Panc1 (cell line): ENCODE results near the gene PRDM2. TPM values are rescaled to one million over a fixed set of nuclear protein-coding genes. Genes with fewer than 3 reads are reported as not detected.

Source experiments
- ATAC-seq: fragments of 200-7000 bp; cut with Tn5 transposase; 2 replicates; pipeline ENCODE4 v1.9.1; 2020; ENCODE audit warnings: mild to moderate bottlenecking, moderate library complexity
- BruUV-seq: library from RNA; stranded (reverse); fragments of 400-500 nt; replicated peaks from 2 replicates; lab custom pipeline; 2021; lab: Mats Ljungman, UMichigan
- CTCF ChIA-PET: fragments of 300-600 bp; sonication (Branson Sonifier 250); formaldehyde crosslinking; loops from one replicate; lab custom pipeline; 2022; ENCODE audit warnings: antibody characterized with exemption; lab: Charles Lee
- POLR2A ChIA-PET: fragments of 300-600 bp; sonication (Branson Sonifier 250); formaldehyde crosslinking; loops from one replicate; lab custom pipeline; 2022; ENCODE audit warnings: antibody characterized with exemption; lab: Charles Lee
- DNase-seq: peaks from one replicate; pipeline ENCODE4 v3.0.0-alpha.2; 2010; ENCODE audit warnings: low read depth, low spot score
- H3K27ac ChIP-seq: 2 replicates; pipeline ENCODE4 v1.5.1; 2011; ENCODE audit warnings: mild to moderate bottlenecking, low read length, inconsistent platforms
- H3K27me3 ChIP-seq: fragments of 200-500 bp; sonication (Bioruptor generic); 2 replicates; pipeline ENCODE4 v1.6.0; 2014; ENCODE audit warnings: low read length, inconsistent platforms; ENCODE audit not compliant: control insufficient read depth, insufficient read depth
- H3K36me3 ChIP-seq: fragments of 200-500 bp; sonication (Bioruptor generic); 2 replicates; pipeline ENCODE4 v1.5.1; 2014; ENCODE audit warnings: inconsistent platforms, mild to moderate bottlenecking, low read length, moderate library complexity; ENCODE audit not compliant: control insufficient read depth, insufficient read depth
- H3K4me1 ChIP-seq: 2 replicates; pipeline ENCODE4 v1.5.1; 2011; ENCODE audit warnings: inconsistent platforms, mild to moderate bottlenecking, low read length, moderate library complexity; ENCODE audit not compliant: control insufficient read depth, insufficient read depth
- H3K4me3 ChIP-seq, 2 experiments: 2 replicates each; pipeline ENCODE4 v1.5.1; 2011 to 2012; ENCODE audit warnings: low read depth in 2 of 2, low read length in 2 of 2, mild to moderate bottlenecking in 2 of 2, inconsistent platforms in 1 of 2, moderate library complexity in 1 of 2
- H3K9me3 ChIP-seq: fragments of 200-500 bp; sonication (Bioruptor generic); 2 replicates; pipeline ENCODE4 v1.5.1; 2014; ENCODE audit warnings: low read depth, mild to moderate bottlenecking, inconsistent platforms, low read length, moderate library complexity; ENCODE audit not compliant: control insufficient read depth, insufficient read depth
- CTCF ChIP-seq: fragments of 450-650 bp; IDR thresholded peaks from 2 replicates; pipeline ENCODE4 v1.5.1; 2017; ENCODE audit warnings: mild to moderate bottlenecking
- POLR2AphosphoS5 ChIP-seq: IDR thresholded peaks from 2 replicates; pipeline ENCODE4 v1.6.1; 2012; ENCODE audit warnings: mild to moderate bottlenecking, low read depth, low read length, moderate library complexity
- REST ChIP-seq, 2 experiments: IDR thresholded peaks; 2 replicates each; pipeline ENCODE4 v1.6.1; 2011 to 2012; ENCODE audit warnings: low read depth in 2 of 2, control low read depth in 1 of 2, low read length in 1 of 2, mild to moderate bottlenecking in 1 of 2, moderate library complexity in 1 of 2; ENCODE audit not compliant: insufficient read depth in 1 of 2
- SIN3A ChIP-seq: IDR thresholded peaks from 2 replicates; pipeline ENCODE4 v1.6.1; 2012; ENCODE audit warnings: low read depth, mild to moderate bottlenecking, low read length, moderate library complexity, borderline replicate concordance; ENCODE audit not compliant: insufficient read depth
- TCF7L2 ChIP-seq: IDR thresholded peaks from 2 replicates; pipeline ENCODE4 v1.6.1; 2011; ENCODE audit warnings: mild to moderate bottlenecking, low read depth, low read length, inconsistent platforms
- in situ Hi-C: cut with HindIII; loops from 2 replicates; pipeline ENCODE4 v1.10.0; 2016; ENCODE audit warnings: low sequenced_read_pairs, low pct_unique_long_range_greater_than_20kb
- intact Hi-C: fragments of 100-400 bp; cut with micrococcal nuclease; formaldehyde crosslinking; loops from one replicate; pipeline ENCODE4 v1.10.0; 2022; ENCODE audit not compliant: unreplicated experiment
- total RNA-seq: library from RNA; stranded (reverse); gene quantifications from one replicate; pipeline ENCODE4 v1.2.1, GENCODE V29; 2021; ENCODE audit not compliant: unreplicated experiment

PRDM2 gene
- total RNA-seq, 1 experiment from 2014 or later = 40.3 TPM

- ChIA-PET CTCF (no interaction called here), POLR2A (no interaction called here)
- in situ Hi-C loops (no loop called here), intact Hi-C loops (no loop called here)
- DNase-seq (no peak), ATAC-seq (no peak)
- Histone ChIP-seq H3K36me3 (peaks cover 2% of the 10 kb centered on the region; the same call in 1 of the 2 replicates), H3K4me3 (no peak overlapping the region), H3K27me3 (no peaks in the 10 kb centered on the region), H3K9me3 (no peaks in the 10 kb centered on the region), H3K27ac (no peak overlapping the region), H3K4me1 (no peaks in the 10 kb centered on the region)
- no TSS peak for BruUV-seq
- TF ChIP-seq SIN3A (no peak), POLR2AphosphoS5 (no peak), REST (IDR thresholded peaks at IDR 0.05; ENCODE audit: insufficient read depth in 1 of 2, low read depth in 2 of 2, low read length in 1 of 2) (no peak), TCF7L2 (no peak), CTCF (no peak)
Observed at GRCh38 chr1:13794231-13795187, 94.5 kb downstream of the PRDM2 start.

- POLR2A ChIA-PET = interaction anchor here (0.7 kb wide), 1 partner anchor 102 kb away, joined by 5 read pairs; no protein-coding TSS in a partner anchor
- CTCF ChIA-PET = no interaction called here
- TF ChIP-seq CTCF (no peak), TCF7L2 (no peak), POLR2AphosphoS5 (no peak), SIN3A (no peak), REST (IDR thresholded peaks at IDR 0.05; ENCODE audit: insufficient read depth in 1 of 2, low read depth in 2 of 2, low read length in 1 of 2) (no peak)
Observed at GRCh38 chr1:13797397-13797796, 97.4 kb downstream of the PRDM2 start.

More at GRCh38 chr1:13797397-13797796, 97.4 kb downstream of the PRDM2 start:
- no peaks in the 10 kb centered on the region for H3K27me3 ChIP-seq
- no TSS peak for BruUV-seq
- intact Hi-C loops = no loop called here
- H3K4me1 ChIP-seq = no peaks in the 10 kb centered on the region
- H3K9me3 ChIP-seq = no peaks in the 10 kb centered on the region
- in situ Hi-C loops = no loop called here
- ATAC-seq (no peak), DNase-seq (no peak)
- no peak overlapping the region for H3K4me3 ChIP-seq
- H3K36me3 ChIP-seq = peaks cover 2% of the 10 kb centered on the region; the same call in 1 of the 2 replicates
- H3K27ac ChIP-seq = no peak overlapping the region
